ENCODE results near the gene SYNC.

Gene SYNC

GRCh38 chr1:32702599-32703478 is at the start of gene SYNC:
SYNC (minus strand) TSS chr1:32702770; CDS start chr1:32702660, 110 bp downstream.
- peak; percentile 53 for DNase-seq (ENCODE audit: low read depth)

DNA sequence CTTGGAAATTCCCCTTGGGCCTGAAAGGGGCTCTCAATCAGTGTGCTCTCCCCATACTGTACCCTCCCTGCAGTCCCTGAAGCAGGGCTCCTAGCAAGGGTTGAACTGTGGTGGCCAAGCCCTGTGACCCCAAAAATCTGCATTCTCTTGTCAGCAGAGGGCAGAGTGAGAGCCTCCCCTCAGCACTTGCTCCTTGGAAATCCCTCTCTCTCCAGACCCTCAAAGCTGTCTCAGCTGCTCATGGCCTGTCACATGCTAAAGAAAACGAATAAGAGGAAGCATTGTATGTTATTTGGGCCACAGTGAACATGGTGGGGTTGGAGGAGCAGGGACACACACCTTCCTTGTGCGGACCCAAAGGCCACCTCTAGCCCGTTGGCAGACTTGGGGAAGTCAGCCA is 47.2 kb upstream of the SYNC start:
- no peak for DNase-seq (ENCODE audit: low read depth)

- DNase-seq (ENCODE audit: low read depth), result no peak
These were observed 46.8 kb upstream of the SYNC start for GRCh38 chr1:32749332-32749731.

- no peak for DNase-seq (ENCODE audit: low read depth)
These were observed 46.4 kb upstream of the SYNC start for GRCh38 chr1:32748926-32749325.

- no peak for DNase-seq (ENCODE audit: low read depth)
These were observed 45.8 kb upstream of the SYNC start for GRCh38 chr1:32748348-32748747.

DNA sequence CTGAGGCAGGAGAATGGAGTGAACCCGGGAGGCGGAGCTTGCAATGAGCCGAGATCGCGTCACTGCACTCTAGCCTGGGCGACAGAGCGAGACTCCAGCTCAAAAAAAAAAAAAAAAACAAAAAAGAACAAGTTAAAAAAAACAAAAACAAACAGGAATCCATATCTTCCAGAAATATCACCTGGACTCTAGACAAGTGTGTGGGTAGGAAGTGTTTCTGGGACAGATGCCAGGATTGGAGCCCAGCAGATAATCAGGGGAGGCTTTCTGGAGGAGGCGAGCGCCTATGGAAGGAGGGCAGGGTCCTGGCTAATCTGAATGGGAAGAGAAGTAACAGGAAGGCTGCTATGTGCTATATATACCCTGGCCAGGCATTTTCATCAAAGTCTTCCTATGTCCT is 43.6 kb upstream of the SYNC start:
- DNase-seq (ENCODE audit: low read depth), result no peak

- no peak for DNase-seq (ENCODE audit: low read depth)
These were observed 41.5 kb upstream of the SYNC start for GRCh38 chr1:32744071-32744425.

GRCh38 chr1:32743380-32744070 is 41.0 kb upstream of the SYNC start:
- DNase-seq (ENCODE audit: low read depth), result no peak

DNA sequence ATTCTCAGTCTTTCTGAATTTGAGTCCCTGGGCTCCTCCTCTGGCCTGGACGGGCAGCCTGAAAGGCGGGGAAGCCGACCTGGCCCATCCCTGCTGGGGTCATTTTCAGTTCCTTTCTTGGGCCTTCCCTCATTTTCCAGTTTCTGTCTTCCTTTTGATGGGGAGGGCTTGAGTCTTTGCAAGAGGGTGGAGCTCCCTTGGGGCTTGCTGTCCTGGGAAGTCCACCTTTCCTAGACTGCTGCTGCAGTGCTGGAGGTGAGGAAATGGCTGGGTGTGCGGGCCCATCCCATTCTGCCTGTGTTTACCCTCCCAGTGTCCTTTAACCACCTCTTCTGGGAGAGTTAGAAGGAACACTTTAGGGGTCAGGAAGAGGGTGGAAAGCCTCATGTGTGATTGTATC is 40.4 kb upstream of the SYNC start:
- no peak for DNase-seq (ENCODE audit: low read depth)

DNA sequence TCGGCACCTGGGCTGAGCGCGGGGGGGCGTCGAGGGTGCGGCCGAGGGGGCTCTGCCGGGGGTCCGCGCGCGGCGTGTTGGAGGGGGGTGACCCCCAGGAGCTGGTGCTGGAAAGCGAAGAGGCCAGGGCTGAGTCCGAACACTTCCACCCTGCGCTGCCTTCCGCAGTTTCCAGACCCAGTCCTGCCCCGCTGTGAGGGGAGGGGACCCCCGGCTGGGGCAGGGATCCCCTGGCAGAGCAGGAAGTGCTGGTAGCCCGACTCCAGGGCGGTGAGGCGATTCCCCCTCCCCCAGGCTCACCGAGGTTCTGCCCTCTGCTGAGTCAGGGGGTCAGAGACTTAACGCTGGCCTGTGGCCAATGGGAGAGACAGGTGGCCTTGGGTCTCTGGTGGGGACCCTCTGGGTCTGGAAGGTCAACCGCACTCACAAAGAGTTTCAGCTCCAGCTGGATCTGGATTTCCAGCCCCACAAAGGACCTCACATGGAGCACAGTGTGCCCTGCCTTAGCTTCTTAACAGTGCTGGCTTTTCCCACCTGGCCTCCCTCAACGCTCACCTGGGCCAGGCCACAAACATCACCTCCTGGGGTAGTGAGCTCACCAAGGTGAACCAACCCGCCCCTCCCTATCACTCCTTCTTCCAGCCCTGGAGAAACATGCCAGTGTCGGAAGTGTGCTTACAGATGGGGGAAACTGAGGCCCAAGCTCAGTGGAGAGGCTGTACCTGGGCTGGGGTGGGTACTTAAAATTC is 39.8 kb upstream of the SYNC start:
- no peak for DNase-seq (ENCODE audit: low read depth)

DNA sequence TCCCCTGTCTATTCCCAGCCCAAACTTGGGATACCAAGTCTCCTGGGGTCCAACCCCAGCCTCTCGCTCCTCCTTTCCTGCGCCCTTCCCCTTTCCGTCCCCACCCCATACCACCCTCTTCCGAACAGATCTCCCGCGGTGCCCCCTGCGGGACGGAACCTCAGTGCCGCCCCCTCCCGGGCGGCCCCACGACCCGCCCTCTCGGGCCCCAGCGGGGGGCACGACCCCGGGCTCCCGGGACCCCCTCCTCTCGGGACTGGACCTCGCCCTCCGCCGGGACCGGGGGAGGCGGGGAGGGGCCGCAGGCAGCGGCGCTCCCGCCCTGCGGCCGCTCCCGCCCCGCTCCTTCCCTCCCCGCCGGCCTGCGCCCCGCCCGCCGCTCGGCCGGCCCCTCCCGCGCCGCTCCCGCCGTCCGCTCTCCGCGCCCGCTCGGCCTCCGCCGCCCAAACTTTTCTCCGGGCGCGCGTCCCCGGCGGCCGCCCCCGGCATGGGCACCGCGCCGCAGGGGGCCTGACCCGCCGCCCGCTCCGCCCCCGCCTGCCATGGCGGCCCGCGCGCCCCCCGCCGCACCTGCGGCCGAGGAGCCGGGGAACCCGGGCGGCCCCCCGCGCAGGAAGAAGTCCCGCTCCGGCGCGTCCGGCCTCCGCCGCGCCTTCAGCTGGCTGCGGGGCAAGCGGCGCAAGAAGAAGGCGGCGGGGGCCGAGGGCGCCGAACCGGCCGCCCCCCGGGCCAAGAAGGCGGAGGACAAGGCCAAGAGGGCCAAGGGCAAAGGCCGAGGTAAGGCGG is 39.0 kb upstream of the SYNC start:
- DNase-seq (ENCODE audit: low read depth), result no peak

- no peak for DNase-seq (ENCODE audit: low read depth)
These were observed 38.5 kb upstream of the SYNC start for GRCh38 chr1:32741059-32741412.

GRCh38 chr1:32736812-32737791 is 34.5 kb upstream of the SYNC start:
- no peak for DNase-seq (ENCODE audit: low read depth)

DNA sequence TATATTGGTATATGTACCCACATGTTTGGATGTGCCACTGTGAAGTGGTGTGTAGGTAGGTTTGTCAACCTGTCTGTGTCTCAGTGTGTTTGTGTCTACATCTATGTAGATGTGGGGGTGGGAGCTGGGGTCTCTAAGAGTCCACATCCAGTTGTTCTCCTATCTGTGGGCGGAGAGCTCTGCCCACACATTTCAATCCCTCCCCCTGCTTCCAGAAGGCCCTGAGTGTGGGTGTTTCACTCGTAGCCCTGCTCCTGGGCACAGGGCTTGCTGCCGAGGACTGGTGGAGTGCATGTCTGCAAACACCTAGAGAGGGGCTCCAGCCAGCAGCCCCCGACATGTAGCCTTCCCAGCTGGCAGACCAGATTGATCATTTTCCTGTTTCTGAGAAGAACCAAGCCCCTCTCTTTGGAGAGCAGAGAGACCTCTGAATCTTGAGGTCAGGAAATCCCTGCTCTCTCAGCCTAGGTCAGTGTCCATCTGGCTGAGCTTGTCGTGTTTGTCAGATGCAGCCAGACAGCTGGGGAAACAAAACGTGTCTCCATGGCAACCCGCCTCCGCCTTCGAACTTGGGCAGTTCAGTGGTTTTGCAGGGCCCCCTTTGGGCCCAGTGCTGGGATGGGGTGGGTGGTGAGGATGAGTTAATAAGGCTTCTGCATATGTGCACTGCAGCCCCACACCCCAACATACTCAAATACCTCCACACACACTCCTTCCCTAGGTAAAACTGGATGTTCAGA is 31.2 kb upstream of the SYNC start:
- no peak for DNase-seq (ENCODE audit: low read depth)

DNA sequence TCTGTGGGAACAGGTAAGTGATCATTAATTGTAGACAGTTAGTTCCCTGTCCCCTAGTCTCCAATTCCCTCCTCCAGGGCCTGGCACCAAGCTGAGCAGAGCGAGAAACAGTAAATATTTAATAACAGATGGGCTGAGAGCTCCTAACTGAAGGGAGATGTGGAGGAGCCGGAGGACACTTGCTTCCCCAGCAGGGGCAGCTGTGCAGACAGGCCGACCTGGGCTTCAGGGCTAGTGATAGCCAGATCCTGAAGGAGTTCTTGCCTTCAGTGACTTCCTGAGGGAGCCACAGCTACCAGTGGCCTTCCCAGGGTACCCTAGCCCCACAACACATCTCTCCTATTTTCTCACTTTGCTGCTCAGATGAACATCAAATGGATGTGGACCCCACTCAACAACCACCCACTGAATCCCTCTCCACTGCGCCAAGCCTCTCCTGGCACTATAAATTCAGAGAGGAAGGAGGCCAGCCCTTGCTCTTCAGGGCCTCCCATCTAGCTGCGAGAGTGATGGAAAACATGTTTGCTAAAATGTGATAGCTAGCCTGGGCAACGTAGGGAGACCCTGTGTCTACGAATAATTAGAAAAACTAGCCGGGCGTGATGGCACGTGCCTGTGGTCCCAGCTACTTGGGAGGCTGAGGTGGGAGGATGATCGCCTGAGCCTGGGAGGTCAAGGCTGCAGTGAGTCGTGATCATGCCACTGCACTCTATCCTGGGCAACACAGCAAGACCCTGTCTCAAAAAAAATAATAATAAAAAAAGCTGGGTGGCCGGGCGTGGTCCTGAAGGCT is 26.9 kb upstream of the SYNC start:
- DNase-seq (ENCODE audit: low read depth), result no peak

- no peak for DNase-seq (ENCODE audit: low read depth)
These were observed 26.0 kb upstream of the SYNC start for GRCh38 chr1:32728413-32729077.

DNA sequence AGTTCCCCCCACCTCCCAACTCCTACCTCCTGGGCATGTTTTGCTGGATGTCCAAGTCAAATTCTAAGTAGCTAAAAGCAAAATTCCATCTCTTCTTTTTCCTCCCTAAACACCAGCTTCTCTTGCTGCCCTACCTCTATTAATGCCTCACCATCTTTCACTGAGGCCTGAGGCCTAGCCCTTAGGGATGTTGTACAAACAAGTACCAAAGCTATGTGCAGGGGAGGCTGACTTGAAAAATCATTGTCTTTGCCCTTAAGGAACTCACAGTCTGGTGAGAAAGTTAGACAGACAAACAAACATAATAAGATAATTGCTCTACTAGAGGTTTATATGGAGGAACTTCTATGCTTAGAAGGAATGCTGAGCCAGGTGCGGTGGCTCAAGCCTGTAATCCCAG is 25.3 kb upstream of the SYNC start:
- DNase-seq (ENCODE audit: low read depth), result no peak

DNA sequence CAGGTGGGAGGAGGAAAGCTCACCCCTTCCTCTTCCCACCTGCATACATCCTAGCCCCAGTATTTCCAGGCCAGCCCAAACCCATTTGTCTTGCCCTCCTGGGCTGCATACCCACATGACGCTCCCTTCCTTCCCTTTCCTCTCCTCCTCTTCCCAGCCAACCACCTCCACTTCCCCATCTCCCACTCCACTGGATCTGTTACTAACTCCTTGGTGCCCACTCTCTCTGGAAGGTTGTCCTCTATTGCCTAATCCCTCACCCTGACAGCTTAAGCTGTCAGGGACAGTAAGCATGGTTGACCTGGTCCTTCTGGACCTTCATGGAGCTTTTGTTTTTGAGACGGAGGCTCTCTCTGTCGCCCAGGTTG is 23.0 kb upstream of the SYNC start:
- no peak for DNase-seq (ENCODE audit: low read depth)
